HG03354 (cell line): ENCODE results near the gene ZCCHC9.
A peak's percentile ranks its signal among the peaks of the same experiment; 100 is the strongest.
"Not testable (repeated sequence)": the region's sequence is repeated elsewhere in the genome, so short reads cannot be mapped to it uniquely, and the experiment has no call there.

Experiments
- ATAC-seq: cut with Tn5 transposase; IDR thresholded peaks from one replicate; pipeline ENCODE4 v1.9.1; 2021; ENCODE audit warnings: mild to moderate bottlenecking; ENCODE audit not compliant: unreplicated experiment, poor library complexity, severe bottlenecking

Gene ZCCHC9

DNA sequence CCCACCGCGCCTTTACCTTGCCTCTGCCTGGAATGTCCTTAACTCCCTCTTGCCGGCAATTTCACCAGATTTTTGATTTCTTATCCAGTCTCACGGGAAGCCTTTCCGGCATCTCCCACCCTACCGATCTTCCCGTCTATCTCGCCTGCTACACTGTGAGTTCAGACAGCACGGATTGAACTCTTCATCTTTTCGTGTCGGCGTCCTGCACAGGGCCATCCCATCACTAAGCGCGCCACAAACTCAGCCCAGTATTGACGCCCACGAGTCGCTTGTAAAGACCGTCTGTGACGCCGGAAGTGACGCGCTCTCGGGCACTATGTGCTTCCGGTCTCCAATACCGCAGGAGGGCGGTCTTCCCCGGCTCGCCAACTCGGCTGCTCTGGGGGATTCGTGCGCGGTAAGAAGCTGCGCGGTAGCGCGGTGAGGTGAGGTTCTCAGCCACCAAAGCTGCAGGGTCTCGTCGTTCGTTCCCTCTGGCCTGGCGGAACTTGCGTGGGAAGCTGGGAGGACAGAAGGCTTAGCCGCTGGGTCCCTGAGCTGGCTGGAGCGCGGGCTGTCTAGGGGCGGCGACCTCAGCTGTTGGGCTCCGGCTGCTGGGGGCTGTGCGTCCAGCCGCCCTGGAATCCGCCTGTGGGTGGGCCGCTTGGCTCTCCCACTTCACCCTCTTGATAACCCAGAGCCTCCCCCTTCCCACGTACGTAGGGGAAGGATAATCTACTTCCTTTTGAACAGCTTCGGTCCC lies at the start of gene ZCCHC9:
Gene ZCCHC9 (plus strand): TSS at position 317 of the 745 bp plus-strand sequence. CDS start 3,171 bp downstream, outside the sequence.
- peak; percentile 98 for ATAC-seq

- ATAC-seq, result no peak
Observed at GRCh38 chr5:81251922-81252321, 49.5 kb upstream of the ZCCHC9 start.

- ATAC-seq, result no peak
Observed at GRCh38 chr5:81252904-81253303, 48.5 kb upstream of the ZCCHC9 start.

GRCh38 chr5:81253875-81254274 lies 47.5 kb upstream of the ZCCHC9 start:
- no peak for ATAC-seq

DNA sequence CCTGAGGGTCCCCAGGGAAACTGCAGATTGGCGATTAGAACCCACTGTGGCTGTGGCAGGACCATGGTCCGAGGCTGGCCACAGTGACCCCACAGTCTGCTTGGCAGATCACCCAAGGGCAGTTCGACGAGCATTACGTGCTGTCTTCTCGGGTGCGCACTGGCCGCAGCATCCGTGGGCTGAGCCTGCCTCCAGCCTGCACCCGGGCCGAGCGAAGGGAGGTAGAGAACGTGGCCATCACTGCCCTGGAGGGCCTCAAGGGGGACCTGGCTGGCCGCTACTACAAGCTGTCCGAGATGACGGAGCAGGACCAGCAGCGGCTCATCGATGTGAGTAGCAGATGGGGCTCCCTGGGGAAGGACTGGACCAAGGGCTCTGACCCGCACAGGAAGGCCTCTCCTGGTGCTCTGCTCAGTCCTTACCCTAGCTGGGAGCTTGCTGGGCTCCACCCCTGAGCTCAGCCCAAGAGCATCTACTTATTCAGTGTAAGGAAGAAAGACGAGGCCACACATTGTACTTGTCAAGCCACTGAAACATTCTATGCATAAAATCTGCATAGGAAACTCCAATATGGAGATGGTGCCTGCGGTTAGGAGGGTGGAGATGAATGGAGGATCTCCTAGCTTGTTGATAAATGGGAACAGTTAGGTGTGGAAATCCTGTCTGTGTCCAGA lies 46.4 kb upstream of the ZCCHC9 start:
- no peak for ATAC-seq

GRCh38 chr5:81256766-81257165 lies 44.6 kb upstream of the ZCCHC9 start:
- no peak for ATAC-seq

DNA sequence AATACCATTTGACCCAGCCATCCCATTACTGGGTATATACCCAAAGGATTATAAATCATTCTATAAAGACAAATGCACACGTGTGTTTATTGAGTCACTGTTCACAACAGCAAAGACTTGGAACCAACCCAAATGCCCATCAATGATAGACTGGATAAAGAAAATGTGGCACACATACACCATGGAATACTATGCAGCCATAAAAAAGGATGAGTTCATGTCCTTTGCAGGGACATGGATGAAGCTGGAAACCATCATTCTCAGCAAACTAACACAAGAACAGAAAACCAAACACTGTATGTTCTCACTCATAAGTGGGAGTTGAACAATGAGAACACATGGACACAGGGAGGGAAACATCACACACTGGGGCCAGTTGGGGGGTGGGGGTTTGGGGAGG lies 38.6 kb upstream of the ZCCHC9 start:
- not testable (repeated sequence) for ATAC-seq

DNA sequence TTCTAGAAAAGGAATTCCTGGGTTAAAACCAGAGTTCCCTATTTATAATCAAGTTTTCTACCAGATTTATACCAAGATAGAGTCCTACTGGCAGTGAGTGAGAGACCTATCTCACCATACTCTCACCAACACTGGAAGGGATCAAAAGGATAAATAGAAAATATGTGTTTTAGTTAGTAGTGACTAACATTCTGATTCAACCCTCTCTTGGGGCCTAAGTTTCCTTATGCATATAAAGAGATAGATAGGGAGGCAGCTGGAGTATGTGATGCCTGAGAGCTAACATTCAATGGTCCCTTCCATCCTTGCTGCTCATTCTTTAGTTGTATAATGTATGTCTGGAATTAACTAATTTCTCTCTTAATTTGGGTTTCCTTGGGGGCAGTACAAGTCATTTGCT lies 36.3 kb upstream of the ZCCHC9 start:
- no peak for ATAC-seq

DNA sequence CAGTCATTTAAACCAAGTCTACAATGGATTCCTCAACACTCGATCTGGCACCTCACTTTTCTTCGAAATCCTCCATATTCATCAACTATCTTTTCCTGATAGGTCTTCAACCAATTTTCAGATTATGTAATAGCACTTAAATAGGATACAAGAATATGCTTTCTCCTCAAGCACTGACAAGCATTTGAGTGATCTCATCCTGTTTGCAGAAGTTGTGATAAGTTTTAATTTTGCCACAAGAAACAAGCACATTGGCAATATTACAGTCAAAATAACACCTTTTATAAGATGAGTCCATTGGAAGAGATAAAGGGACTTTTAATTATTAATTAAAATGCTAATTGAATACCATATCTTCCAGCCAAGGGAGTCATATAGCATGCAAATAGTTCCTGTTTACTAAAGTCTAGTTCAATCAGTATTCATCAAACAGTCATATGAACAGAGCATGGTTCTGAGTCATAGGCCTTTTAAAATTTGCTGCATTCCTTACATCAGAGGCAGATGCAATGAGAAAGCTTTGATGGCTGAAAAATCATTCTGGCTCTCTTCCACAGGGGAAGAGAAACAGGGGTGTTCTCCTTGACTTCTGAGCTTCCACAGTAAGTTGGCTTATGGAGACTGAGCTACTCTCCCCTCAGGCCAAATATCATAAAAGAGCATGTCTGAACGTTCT lies 32.7 kb upstream of the ZCCHC9 start:
- peak; percentile 39 for ATAC-seq

- ATAC-seq, result no peak
Observed at GRCh38 chr5:81269751-81270393, 31.5 kb upstream of the ZCCHC9 start.

- ATAC-seq, result not testable (repeated sequence)
Observed at GRCh38 chr5:81270394-81271027, 30.9 kb upstream of the ZCCHC9 start.

GRCh38 chr5:81283976-81284375 lies 17.4 kb upstream of the ZCCHC9 start:
- no peak for ATAC-seq

DNA sequence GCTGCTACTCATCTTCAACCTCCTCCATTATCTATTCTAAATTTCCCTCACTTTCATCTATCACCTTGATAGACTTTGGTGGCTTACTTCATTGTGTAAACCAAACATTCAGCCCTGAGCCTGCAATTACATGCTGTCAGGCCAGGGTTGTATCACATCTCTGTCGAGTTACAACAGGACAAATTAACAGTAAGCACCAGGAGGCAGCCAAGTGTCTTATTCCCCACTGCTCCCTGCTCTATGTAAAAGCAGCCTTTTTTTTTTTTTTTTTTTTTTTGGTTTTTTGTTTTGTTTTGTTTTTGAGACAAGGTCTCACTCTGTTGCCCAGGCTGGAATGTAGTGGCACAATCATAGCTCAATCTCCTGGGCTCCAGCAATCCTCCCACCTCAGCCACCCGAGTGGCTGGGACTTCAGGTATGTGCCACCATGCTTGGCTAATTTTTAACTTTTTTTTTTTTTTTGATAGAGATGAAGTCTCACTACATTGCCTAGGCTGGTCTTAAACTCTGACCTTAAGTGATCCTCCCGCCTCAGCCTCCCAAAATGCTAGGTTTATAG lies 15.2 kb upstream of the ZCCHC9 start:
- no peak for ATAC-seq

DNA sequence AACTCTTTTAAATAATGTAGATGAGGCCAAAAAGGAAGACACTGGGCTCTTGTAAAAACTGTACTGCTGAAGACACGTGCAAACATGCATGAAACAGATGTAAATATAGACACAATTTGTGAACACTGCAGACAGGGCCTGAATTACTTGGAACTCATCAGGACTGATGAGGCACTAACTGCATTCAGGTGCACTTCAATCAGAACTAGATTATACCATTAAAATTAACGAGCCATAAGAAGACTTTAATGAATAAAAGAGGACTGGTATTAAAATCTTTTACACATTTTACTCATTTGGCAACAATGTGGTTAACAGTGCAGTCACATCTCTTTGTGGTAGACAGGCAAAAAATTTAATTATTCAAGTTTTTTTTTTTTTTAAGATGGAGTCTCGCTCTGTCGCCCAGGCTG lies 13.4 kb upstream of the ZCCHC9 start:
- ATAC-seq, result no peak

GRCh38 chr5:81290146-81290545 lies 11.2 kb upstream of the ZCCHC9 start:
- ATAC-seq, result no peak

DNA sequence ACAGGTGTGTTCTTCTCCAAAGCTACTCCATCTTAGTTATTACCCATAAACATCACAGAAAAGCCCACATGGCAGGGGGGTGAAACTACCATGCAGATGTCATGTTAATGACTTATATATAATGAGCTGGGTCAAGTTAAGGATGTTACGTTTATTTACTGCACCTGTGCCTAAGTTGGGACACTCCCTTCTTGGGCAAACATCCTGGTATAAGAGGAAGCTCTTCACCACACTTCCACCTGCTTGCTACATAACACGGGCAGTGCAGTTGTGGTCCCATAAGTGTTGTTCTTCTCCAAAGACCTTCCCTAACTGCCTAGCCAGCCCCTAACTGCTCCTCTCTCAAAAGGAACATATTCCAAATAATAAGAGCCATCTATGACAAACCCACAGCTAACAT lies 9.3 kb upstream of the ZCCHC9 start:
- no peak for ATAC-seq

DNA sequence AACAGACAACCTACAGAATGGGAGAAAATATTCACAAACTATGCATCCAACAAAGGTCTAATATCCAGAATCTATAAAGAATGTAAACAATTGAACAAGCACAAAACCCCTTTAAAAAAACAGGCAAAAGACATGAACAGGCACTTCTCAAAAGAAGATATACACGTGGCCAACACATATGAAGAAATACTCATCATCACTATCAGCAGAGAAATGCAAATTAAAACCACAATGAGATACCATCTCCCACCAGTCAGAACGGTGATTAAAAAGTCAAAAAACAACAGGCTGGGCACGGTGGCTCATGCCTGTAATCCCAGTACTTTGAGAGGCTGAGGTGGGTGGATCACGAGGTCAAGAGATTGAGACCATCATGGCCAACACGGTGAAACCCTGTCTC lies 7.4 kb upstream of the ZCCHC9 start:
- not testable (repeated sequence) for ATAC-seq

DNA sequence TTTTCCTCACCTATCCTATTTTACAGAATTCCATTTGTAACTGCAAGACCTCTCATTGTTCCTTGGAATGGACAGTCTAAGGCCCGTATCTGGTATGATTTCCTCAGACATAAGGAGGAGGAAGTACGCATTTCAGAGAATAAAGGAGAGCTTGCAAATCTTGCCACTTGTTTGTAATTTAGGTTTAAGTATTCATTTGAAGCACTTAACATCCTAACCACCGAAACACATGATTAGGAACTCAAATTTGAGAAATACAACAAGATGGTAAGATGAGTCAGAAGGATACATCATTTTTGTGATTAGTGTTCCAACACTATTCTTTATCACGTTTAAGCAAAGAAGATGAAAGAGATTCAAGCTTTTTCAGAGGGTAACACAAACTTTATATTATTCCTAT lies 3.9 kb upstream of the ZCCHC9 start:
- ATAC-seq, result no peak

- no peak for ATAC-seq
Observed at GRCh38 chr5:81300921-81301270, 491 bp upstream of the ZCCHC9 start.

DNA sequence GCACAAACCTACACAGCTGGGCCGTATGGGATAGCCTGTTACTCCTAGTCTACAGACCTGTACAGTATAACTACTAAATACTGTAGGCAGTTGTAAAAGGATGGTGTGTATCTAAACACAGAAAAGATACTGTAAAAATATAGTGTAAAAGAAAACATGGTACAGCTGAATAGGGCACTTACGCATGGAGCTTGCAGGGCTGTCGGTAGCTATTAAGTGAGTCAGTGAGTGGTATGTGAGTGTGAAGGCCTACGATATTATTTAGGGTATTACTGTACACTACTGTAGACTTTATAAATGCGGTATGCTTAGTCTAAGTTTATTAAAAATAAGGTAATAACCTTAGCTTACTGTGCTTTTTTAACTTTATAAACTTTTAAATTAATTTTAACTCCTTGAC lies 1.2 kb downstream of the ZCCHC9 start:
- ATAC-seq, result no peak
